Measurements from ENCODE around the gene FAM20C.

The FAM20C gene

GRCh38 chr7:222716-223041 lies 30.3 kb downstream of the FAM20C start:
- no peak for TF ChIP-seq ZNF274 (IDR thresholded peaks at IDR 0.05; ENCODE audit: low read depth, low read length)
- no peak overlapping the region for H3K4me3 ChIP-seq (ENCODE audit: low read length)

DNA sequence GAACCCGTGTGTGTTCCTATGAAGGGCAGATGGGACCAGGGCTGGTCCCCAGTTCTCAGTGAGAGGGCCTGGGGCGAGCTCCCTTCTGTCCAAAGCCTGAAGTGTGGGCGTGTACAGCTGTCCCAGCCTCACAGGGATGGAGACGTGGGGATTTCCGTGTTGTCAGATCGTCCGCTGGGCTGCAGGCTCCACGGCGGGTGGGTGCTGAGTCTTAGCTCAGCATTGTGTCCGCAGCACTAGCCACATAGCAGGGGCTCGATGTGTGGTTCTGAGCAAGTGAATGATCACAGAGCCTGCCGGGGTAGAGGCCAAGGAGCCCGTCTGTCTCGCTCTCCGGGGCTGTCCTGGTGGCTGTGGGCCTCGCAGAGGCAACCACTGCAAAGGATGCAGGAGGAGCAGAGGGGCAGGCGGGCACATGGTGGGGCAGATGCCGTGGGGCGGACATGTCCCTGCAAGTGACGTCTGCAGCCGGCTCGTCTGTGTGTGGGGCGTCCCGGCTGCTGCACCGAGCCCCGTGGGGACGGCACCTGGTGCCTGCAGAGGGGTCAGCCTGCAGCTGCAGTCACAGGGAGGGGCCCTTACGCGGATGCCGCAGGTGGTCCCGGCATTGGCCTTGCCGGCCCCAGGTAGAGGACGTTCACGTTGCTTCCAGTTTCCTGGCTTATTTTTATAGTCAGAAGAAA lies 30.9 kb downstream of the FAM20C start:
- TF ChIP-seq ZNF274 (IDR thresholded peaks at IDR 0.05; ENCODE audit: low read depth, low read length): no peak
- H3K4me3 ChIP-seq (ENCODE audit: low read length): no peak overlapping the region

DNA sequence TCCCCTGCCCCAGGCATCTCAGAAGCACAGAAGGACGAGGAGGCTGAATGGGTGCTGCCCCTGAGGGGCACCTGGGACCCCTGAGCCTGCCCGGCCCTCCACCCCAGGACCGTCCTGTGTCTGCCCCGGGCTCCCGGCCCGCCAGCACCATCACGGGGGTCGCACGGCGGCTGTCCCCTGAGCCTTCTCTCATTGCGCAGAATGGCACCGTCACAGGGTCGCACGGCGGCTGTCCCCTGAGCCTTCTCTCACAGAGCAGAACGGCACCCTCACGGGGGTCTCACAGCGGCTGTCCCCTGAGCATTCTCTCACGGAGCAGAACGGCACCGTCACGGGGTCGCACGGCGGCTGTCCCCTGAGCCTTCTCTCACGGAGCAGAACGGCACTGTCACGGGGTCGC lies 31.5 kb downstream of the FAM20C start:
- no peak for TF ChIP-seq ZNF274 (IDR thresholded peaks at IDR 0.05; ENCODE audit: low read depth, low read length)
- H3K4me3 ChIP-seq (ENCODE audit: low read length): no peak overlapping the region

DNA sequence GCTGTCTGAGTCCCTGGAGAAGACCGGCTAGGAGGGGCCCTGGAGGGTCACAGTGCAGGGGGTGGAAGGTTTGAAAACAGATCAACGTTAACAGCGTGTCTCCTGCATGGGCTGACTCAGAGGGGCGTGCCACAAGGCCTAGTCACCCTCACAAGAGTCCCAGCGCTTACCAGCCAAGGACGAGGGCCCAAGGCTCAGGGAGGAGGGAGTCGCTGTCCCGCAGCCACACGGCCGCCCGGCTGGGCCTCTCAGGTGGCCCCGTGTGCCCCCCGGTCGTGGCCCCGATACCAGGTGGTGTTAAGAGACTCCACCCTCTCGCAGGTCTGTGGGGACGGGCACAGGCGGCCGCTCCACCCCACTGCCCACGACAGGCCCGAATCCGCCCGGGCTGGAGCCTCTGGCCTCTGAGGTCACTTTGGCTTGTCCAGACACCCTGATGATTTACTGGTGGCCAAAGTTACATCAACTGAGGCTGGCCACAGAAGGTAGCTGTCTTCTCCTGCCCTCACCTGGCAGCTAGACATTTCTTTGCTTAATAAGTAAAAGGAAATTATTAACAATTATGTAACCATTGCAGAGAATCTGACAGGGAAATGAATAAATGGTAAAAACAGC lies 34.0 kb downstream of the FAM20C start:
- no peak overlapping the region for H3K4me3 ChIP-seq (ENCODE audit: low read length)
- no peak for TF ChIP-seq ZNF274 (IDR thresholded peaks at IDR 0.05; ENCODE audit: low read depth, low read length)

DNA sequence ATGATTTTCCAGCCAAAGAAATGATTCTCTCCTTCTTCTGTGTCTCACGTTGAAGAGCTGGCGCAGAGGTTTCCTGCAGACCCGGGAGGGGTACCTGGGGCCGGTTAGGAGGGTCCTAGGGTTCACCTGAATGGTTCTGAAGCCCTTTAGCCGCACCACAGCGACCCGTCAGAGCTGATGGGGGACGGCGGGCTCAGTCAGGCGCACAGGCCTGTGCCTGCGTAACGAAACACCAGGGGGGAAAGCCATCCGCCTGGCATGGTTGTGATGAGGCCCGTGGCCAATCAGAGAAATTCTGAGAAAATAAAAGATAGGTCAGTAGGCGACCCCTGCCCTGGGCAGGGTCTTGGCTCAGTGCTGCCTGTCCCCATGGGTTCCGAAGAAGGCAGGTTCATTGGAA lies 35.6 kb downstream of the FAM20C start:
- H3K4me3 ChIP-seq (ENCODE audit: low read length): no peak overlapping the region
- no peak for TF ChIP-seq ZNF274 (IDR thresholded peaks at IDR 0.05; ENCODE audit: low read depth, low read length)

DNA sequence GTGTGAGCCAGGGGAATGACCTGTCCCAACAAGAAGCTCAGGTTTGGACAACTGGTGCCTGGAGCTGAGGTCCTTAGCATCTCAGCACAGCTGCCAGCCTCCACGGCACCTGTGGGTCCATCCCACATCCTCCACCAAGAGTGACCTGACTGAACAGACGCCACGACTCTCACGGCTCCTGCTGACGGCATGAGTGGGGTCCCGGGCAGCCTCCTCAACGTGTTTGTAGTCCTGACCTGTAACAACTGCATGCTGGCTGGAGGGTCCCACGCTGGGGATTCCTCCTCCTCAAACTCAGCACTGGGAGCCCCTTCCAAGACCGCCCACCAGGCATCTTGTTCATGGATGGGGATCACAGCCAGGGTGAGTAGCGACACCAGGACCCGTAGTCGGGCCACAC lies 36.2 kb downstream of the FAM20C start:
- TF ChIP-seq ZNF274 (IDR thresholded peaks at IDR 0.05; ENCODE audit: low read depth, low read length): no peak
- no peak overlapping the region for H3K4me3 ChIP-seq (ENCODE audit: low read length)

DNA sequence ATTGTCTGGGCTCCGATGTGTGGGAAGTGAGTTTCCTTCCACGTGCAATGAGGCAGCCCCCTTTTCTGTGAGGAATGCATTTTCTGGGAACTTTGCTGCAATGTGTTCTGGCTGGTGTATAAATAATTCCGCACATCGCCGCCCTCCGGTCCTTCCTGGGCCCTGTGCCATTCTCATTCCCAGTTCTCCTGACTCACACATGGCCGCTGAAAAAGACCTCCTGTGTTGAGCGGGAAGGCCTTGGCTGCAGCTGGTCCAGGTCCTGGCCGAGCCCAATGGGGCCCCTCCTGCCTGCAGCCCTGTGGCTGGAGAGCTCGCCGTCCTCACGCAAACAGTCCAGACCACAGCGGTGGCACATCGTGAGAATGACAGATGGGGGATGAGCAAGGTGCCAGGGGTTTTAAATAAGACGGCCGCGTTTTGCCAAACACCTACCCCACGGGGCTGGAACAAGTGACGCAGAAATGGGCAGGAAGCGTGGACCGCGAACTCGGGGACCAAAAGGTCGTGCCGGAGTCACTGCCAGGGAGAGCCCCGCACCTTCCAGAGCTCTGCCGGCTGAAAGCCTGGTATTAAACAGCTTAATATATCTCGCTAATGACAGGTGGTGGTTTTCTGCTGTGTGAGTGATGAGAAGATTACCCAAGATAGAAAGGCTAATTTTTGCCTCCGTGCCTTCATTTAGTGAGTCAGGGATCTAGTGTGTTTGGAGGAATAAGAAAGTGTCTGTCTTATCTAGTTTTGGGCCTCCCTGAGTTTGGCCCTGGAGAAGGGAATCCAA lies 37.0 kb downstream of the FAM20C start:
- H3K4me3 ChIP-seq (ENCODE audit: low read length): no peak overlapping the region

GRCh38 chr7:230274-230673 lies 37.9 kb downstream of the FAM20C start:
- H3K4me3 ChIP-seq (ENCODE audit: low read length): no peak overlapping the region
- TF ChIP-seq ZNF274 (IDR thresholded peaks at IDR 0.05; ENCODE audit: low read depth, low read length): no peak

More for the DNA sequence above, 37.0 kb downstream of the FAM20C start:
- no peak for TF ChIP-seq ZNF274 (IDR thresholded peaks at IDR 0.05; ENCODE audit: low read depth, low read length)

DNA sequence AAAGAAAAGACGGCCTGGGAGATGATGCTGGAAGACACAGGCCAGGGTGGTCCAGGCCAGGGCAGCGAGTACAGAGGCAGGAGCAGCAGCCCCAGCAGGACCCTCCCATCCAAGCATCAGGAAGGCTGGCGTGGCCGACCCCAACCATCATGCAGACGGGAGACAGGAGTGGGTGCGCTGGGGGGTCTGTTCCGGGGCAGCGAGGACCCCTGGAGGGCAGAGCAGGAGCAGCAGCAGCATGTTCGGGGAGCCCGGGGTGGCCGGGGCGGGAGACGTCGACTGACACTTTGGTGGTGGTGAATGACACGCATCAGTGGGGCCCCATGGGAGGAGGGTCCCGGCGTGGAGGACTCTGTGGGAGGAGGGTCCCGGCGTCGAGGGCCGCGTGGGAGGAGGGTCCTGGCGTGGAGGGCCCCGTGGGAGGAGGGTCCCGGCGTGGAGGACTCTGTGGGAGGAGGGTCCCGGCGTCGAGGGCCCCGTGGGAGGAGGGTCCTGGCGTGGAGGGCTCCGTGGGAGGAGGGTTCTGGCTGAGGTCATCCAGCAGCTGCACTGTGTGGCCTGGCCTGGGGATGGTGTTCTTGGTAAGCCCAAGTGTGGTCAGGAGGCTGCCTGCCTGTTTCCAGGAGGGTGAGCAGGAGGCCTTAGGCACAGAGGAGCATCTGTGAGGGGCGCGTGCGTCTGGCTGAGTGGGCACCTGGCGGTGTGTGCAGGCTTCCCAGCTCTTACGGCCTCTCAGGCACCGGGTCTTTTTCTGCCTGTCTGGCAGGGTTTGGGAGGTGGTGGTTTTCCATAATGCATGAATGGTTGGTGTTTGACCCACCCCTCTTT lies 38.9 kb downstream of the FAM20C start:
- TF ChIP-seq ZNF274 (IDR thresholded peaks at IDR 0.05; ENCODE audit: low read depth, low read length): no peak
- no peak overlapping the region for H3K4me3 ChIP-seq (ENCODE audit: low read length)

- no peak overlapping the region for H3K4me3 ChIP-seq (ENCODE audit: low read length)
- no peak for TF ChIP-seq ZNF274 (IDR thresholded peaks at IDR 0.05; ENCODE audit: low read depth, low read length)
Observed at GRCh38 chr7:231858-232246, 39.5 kb downstream of the FAM20C start.

DNA sequence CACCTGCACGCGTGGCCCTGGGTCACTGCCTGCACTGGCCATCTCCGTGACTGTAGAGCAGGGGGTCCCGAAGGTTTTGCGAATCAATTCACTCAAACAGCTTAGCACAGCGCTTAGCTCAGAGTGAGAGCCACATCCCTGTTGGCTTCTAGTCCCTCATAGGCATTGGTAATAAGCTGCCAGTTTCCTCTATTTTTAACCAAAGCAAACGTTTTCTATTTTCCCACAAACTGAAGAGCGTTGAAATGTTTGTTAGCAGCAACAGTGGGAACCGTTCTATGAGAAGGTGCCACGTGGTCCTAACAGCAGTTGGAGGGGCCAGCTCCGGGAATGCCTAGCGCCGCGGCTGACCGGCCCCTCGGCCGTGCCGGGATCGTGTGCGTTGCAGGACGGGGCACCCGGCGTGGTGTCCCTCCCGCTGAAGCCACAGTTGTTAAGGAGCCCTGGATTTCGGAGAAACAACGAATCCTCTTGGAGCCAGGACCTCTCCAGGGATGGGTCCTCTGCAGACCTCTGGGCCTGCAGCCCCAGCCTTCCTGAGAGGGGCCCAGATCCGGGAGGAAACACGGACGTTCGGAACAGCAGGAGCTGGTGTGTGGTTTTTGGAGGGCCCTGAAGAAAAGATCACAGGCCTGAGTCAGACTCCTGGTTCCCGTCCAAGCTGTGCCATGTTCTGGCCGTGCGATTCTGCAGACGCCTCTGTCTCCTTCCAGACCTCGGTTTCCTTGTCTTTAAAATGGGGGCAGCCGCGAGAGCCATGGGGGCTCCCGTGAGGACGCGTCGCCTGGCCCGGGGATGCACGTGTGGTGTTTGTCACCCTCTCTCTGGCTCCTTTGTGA lies 40.3 kb downstream of the FAM20C start:
- no peak for TF ChIP-seq ZNF274 (IDR thresholded peaks at IDR 0.05; ENCODE audit: low read depth, low read length)
- no peak overlapping the region for H3K4me3 ChIP-seq (ENCODE audit: low read length)

DNA sequence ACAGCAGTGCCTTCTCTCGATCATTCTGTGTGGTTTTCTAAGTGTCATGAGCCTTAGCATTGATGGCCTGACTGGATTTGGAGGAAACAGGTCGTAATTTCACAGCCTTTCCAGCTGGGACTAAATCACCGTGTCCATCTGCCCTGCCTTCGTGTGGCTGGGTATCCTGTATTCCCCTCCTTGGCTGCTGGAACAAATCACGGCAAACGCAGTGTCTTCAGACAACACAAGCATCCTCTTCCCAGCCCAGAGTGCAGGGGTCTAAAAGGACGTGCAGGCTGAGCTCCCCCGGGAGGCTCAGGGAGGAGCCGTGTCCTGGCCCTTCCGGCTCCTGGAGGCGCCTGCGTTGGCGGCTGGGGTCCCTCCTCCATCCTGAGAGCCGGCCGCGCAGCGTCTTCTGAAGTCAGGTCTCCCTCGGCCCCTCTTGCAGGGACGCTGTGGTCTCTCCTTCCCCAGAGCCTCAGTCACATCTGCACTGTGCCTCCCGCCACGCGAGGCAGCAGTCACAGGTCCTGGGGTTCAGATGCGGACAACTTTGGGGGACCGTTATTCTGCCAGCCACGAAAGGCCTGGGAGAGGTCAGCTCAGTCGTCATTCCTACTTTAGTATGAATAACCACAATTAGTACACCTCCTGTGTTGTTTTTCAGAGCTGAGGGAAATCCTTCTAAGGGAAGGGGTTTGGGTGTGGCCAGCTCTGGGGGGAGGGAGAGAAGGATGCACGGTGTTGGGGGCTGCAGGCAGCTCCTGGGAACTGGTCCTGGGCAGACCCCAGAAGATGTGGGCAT lies 41.1 kb downstream of the FAM20C start:
- no peak overlapping the region for H3K4me3 ChIP-seq (ENCODE audit: low read length)
- no peak for TF ChIP-seq ZNF274 (IDR thresholded peaks at IDR 0.05; ENCODE audit: low read depth, low read length)
